IMR-90 (cell line): ENCODE data around the gene SYMPK. TPM values are rescaled to one million over a fixed set of nuclear protein-coding genes. Genes with fewer than 3 reads are reported as not detected.
A peak's percentile ranks its signal among the peaks of the same experiment; 100 is the strongest.

ENCODE experiments used
- ATAC-seq: fragments of 200-7000 bp; cut with Tn5 transposase; 2 replicates; pipeline ENCODE4 v1.9.1; 2020; ENCODE audit warnings: low read depth, mild to moderate bottlenecking, moderate library complexity
- BruUV-seq: library from RNA; stranded (reverse); fragments of 400-500 nt; replicated peaks from 2 replicates; lab custom pipeline; 2021; lab: Mats Ljungman, UMichigan
- CTCF ChIA-PET: fragments of 300-600 bp; formaldehyde crosslinking; extraction: SDS; loops from one replicate; lab custom pipeline; 2021; ENCODE audit warnings: antibody characterized with exemption; lab: Yijun Ruan, JAX
- POLR2A ChIA-PET: fragments of 300-600 bp; sonication (Branson Sonifier 250); formaldehyde crosslinking; loops from one replicate; lab custom pipeline; 2022; ENCODE audit warnings: antibody characterized with exemption; ENCODE audit not compliant: unreplicated experiment; lab: Charles Lee
- DNase-seq: peaks from one replicate; pipeline ENCODE4 v3.0.0; 2013
- H2AFZ ChIP-seq: replicated peaks from 2 replicates; pipeline ENCODE3; 2013; ENCODE audit warnings: low read length, mild to moderate bottlenecking; ENCODE audit not compliant: poor library complexity
- H2AK5ac ChIP-seq: 2 replicates; pipeline ENCODE4 v1.6.1; 2013; ENCODE audit warnings: low read depth, low read length, inconsistent platforms
- H2AK9ac ChIP-seq: replicated peaks from 2 replicates; pipeline ENCODE3; 2013; ENCODE audit warnings: mild to moderate bottlenecking, low read depth, low read length, moderate library complexity; ENCODE audit not compliant: poor library complexity
- H2BK120ac ChIP-seq: 2 replicates; pipeline ENCODE4 v1.6.1; 2013; ENCODE audit warnings: low read depth, low read length, inconsistent platforms
- H2BK15ac ChIP-seq: 3 replicates; pipeline ENCODE4 v1.6.1; 2013; ENCODE audit warnings: low read depth, low read length, inconsistent platforms
- H2BK20ac ChIP-seq: 2 replicates; pipeline ENCODE4 v1.6.1; 2013; ENCODE audit warnings: low read depth, mild to moderate bottlenecking, inconsistent platforms, low read length, moderate library complexity
- H2BK5ac ChIP-seq: 2 replicates; pipeline ENCODE4 v1.6.1; 2013; ENCODE audit warnings: mild to moderate bottlenecking, low read depth, low read length, inconsistent platforms; ENCODE audit not compliant: poor library complexity, severe bottlenecking
- H3K14ac ChIP-seq: replicated peaks from 2 replicates; pipeline ENCODE4 v1.6.1; 2013; ENCODE audit warnings: low read depth, low read length, inconsistent platforms
- H3K18ac ChIP-seq: 2 replicates; pipeline ENCODE4 v1.6.1; 2013; ENCODE audit warnings: low read depth, low read length, control low read depth
- H3K23ac ChIP-seq: 2 replicates; pipeline ENCODE4 v1.6.1; 2013; ENCODE audit warnings: low read depth, low read length, inconsistent platforms
- H3K27ac ChIP-seq: 2 replicates; pipeline ENCODE4 v1.5.1; 2013; ENCODE audit warnings: mild to moderate bottlenecking, control low read depth, low read length; ENCODE audit not compliant: insufficient read depth
- H3K27me3 ChIP-seq: 2 replicates; pipeline ENCODE4 v1.6.1; 2013; ENCODE audit warnings: low read length; ENCODE audit not compliant: control insufficient read depth, insufficient read depth
- H3K36me3 ChIP-seq: 2 replicates; pipeline ENCODE4 v1.6.1; 2013; ENCODE audit warnings: low read length, mixed read lengths; ENCODE audit not compliant: control insufficient read depth, insufficient read depth
- H3K4ac ChIP-seq: 2 replicates; pipeline ENCODE4 v1.6.1; 2013; ENCODE audit warnings: low read depth, low read length, inconsistent platforms
- H3K4me1 ChIP-seq: 2 replicates; pipeline ENCODE4 v1.6.1; 2013; ENCODE audit warnings: low read length, mixed read lengths; ENCODE audit not compliant: control insufficient read depth, insufficient read depth
- H3K4me2 ChIP-seq: 2 replicates; pipeline ENCODE4 v1.6.1; 2013; ENCODE audit warnings: low read depth, mild to moderate bottlenecking, control low read depth, low read length, moderate library complexity
- H3K4me3 ChIP-seq: 2 replicates; pipeline ENCODE4 v1.5.1; 2013; ENCODE audit warnings: low read depth, mild to moderate bottlenecking, control low read depth, low read length, moderate library complexity; ENCODE audit not compliant: insufficient read depth
- H3K56ac ChIP-seq: 2 replicates; pipeline ENCODE4 v1.6.1; 2013; ENCODE audit warnings: low read length, inconsistent platforms; ENCODE audit not compliant: insufficient read depth; ENCODE audit errors: extremely low read depth
- H3K79me1 ChIP-seq, 2 experiments: 2 replicates each; pipeline ENCODE4 v1.6.1; 2013; ENCODE audit warnings: low read length in 2 of 2, inconsistent platforms in 1 of 2, low read depth in 1 of 2
- H3K9ac ChIP-seq: 2 replicates; pipeline ENCODE4 v1.6.1; 2013; ENCODE audit warnings: low read depth, low read length, control low read depth
- H3K9me1 ChIP-seq: 2 replicates; pipeline ENCODE4 v1.6.1; 2013; ENCODE audit warnings: low read length, inconsistent platforms; ENCODE audit not compliant: insufficient read depth
- H3K9me3 ChIP-seq: 2 replicates; pipeline ENCODE4 v1.6.1; 2013; ENCODE audit warnings: low read length; ENCODE audit not compliant: control insufficient read depth, insufficient read depth
- H4K20me1 ChIP-seq: 2 replicates; pipeline ENCODE4 v1.6.1; 2013; ENCODE audit warnings: low read length, inconsistent platforms; ENCODE audit not compliant: insufficient read depth
- H4K5ac ChIP-seq: 2 replicates; pipeline ENCODE4 v1.6.1; 2013; ENCODE audit warnings: mild to moderate bottlenecking, low read depth, low read length, control low read depth
- H4K8ac ChIP-seq, 2 experiments: 2 replicates each; pipeline ENCODE4 v1.6.1; 2013; ENCODE audit warnings: low read depth in 2 of 2, low read length in 2 of 2, control low read depth in 1 of 2, inconsistent platforms in 1 of 2
- H4K91ac ChIP-seq: 2 replicates; pipeline ENCODE4 v1.6.1; 2013; ENCODE audit warnings: low read depth, low read length, inconsistent platforms; ENCODE audit not compliant: insufficient read depth
- BHLHE40 ChIP-seq: fragments of 150-350 bp; IDR thresholded peaks from 2 replicates; pipeline ENCODE4 v1.6.1; 2016; ENCODE audit warnings: mild to moderate bottlenecking, low read depth, low read length
- CHD1 ChIP-seq: IDR thresholded peaks from 2 replicates; pipeline ENCODE4 v1.6.1; 2012; ENCODE audit warnings: low read depth, low read length, improper control_type of control experiment
- FOS ChIP-seq: fragments of 150-350 bp; IDR thresholded peaks from 2 replicates; pipeline ENCODE4 v1.6.1; 2016; ENCODE audit warnings: low read depth, low read length
- MXI1 ChIP-seq: IDR thresholded peaks from 2 replicates; pipeline ENCODE4 v1.6.1; 2012; ENCODE audit warnings: low read depth, mild to moderate bottlenecking, low read length, moderate library complexity, borderline replicate concordance
- POLR2A ChIP-seq: IDR thresholded peaks from 2 replicates; pipeline ENCODE4 v1.6.1; 2012; ENCODE audit warnings: mild to moderate bottlenecking, low read depth, low read length
- RAD21 ChIP-seq: IDR thresholded peaks from 2 replicates; pipeline ENCODE4 v1.6.1; 2012; ENCODE audit warnings: low read length, improper control_type of control experiment
- RCOR1 ChIP-seq: IDR thresholded peaks from 2 replicates; pipeline ENCODE4 v1.6.1; 2012; ENCODE audit warnings: mild to moderate bottlenecking, low read length, improper control_type of control experiment; ENCODE audit not compliant: insufficient replicate concordance
- WGBS, 2 experiments: methylation state at CpG; one replicate each; pipeline versions ENCODE4 v1.1.5 to v1.1.7; 2013; ENCODE audit warnings: missing lambda C conversion rate in 2 of 2; ENCODE audit not compliant: insufficient read length in 1 of 2; ENCODE audit errors: extremely low coverage in 2 of 2; 5-methylcytosine and 5-hydroxymethylcytosine counted together
- dilution Hi-C: fragments of 300-500 bp; cut with HindIII; formaldehyde crosslinking; loops from one replicate; pipeline ENCODE4 v1.14.3; 2018; ENCODE audit warnings: low sequenced_read_pairs; ENCODE audit not compliant: unreplicated experiment
- in situ Hi-C: fragments of 300-500 bp; cut with MboI; formaldehyde crosslinking; loops from 3 replicates; pipeline ENCODE4 v1.14.3; 2019; ENCODE audit warnings: low sequenced_read_pairs, inconsistent platforms, mixed read lengths
- intact Hi-C: fragments of 100-400 bp; cut with micrococcal nuclease; formaldehyde crosslinking; loops from 2 replicates; pipeline ENCODE4 v1.10.0; 2022
- polyA plus RNA-seq, 3 experiments: library from polyadenylated mRNA; depleted of rRNA; stranded (reverse); fragments of >200 nt; gene quantifications; 2 replicates each; pipeline ENCODE4 v1.2.3, GENCODE V29; 2012; ENCODE audit warnings: low replicate concordance in 1 of 3
- total RNA-seq: library from RNA; depleted of rRNA; stranded (reverse); fragments of >200 nt; gene quantifications from 2 replicates; pipeline ENCODE4 v1.2.3, GENCODE V29; 2012
- TF ChIP-seq, protein P1 (sequence below): conservative IDR thresholded peaks from 2 replicates; pipeline ENCODE4 v1.5.1; 2012; ENCODE audit warnings: mild to moderate bottlenecking, low read depth, low read length, improper control_type of control experiment
- TF ChIP-seq, protein P2 (sequence below): fragments of 150-350 bp; IDR thresholded peaks from 2 replicates; pipeline ENCODE4 v1.6.1; 2017; ENCODE audit warnings: mild to moderate bottlenecking, antibody characterized with exemption, low read length, low read depth

Gene SYMPK
- total and polyA plus RNA-seq, 2 of the 4 experiments (the other 2 are of a cell fraction): 35.3 to 71.5 TPM

DNA sequence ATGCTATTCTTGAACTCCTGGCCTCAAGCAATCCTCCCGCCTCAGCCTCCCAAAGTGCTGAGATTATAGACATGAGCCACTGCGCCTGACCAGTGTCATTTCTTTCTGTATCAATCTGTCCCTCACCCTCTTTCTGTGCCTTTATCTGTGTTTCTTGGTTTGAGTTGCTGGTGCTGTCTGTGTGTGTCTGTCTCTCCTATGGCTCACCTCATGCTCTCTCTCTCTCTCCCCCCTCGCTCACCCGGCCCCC is 13.1 kb upstream of the SYMPK start:
- H2BK15ac ChIP-seq: 0 out of 3 replicates have a peak overlapping the region, but pooled peaks have one; percentile 2
- no peaks in the 10 kb centered on the region for H3K36me3 ChIP-seq
- H2AFZ ChIP-seq: peak overlapping the region; percentile 90
- no peak overlapping the region for H2AK5ac ChIP-seq
- no peak overlapping the region for H3K4me3 ChIP-seq
- no peak overlapping the region; the same call in 1 of the 2 replicates for H4K91ac ChIP-seq
- no peak overlapping the region for H3K23ac ChIP-seq
- H3K79me1 ChIP-seq: no peaks in the 10 kb centered on the region
- no peak overlapping the region for H3K14ac ChIP-seq
- BruUV-seq: no TSS peak
- H3K9me1 ChIP-seq: no peaks in the 10 kb centered on the region
- in situ Hi-C loops: no loop called here
- no peak overlapping the region for H3K56ac ChIP-seq
- H3K4me1 ChIP-seq: peaks cover 4% of the 10 kb centered on the region; the same call in 1 of the 2 replicates
- no peak overlapping the region; the same call in 1 of the 2 replicates for H4K5ac ChIP-seq
- no peak overlapping the region for H2BK20ac ChIP-seq
- H3K9ac ChIP-seq: peak overlapping the region; percentile 38; the same call in 1 of the 2 replicates
- no peak overlapping the region for H3K27ac ChIP-seq
- dilution Hi-C loops: no loop called here
- peak overlapping the region; percentile 70 to 82; a peak in 2 of 4 replicates for H4K8ac ChIP-seq
- no peaks in the 10 kb centered on the region for H3K9me3 ChIP-seq
- H2BK120ac ChIP-seq: peak overlapping the region; percentile 19; the same call in 1 of the 2 replicates
- no peak for DNase-seq
- ChIA-PET POLR2A (no interaction called here), CTCF (no interaction called here)
- H2AK9ac ChIP-seq: no peak overlapping the region
- H3K4me2 ChIP-seq: no peak overlapping the region
- no peak overlapping the region for H3K4ac ChIP-seq
- no peak overlapping the region for H3K18ac ChIP-seq
- intact Hi-C loops: no loop called here
- no peaks in the 10 kb centered on the region for H4K20me1 ChIP-seq
- TF ChIP-seq RAD21 (no peak), POLR2A (no peak), BHLHE40 (no peak), CHD1 (no peak), FOS (no peak), MXI1 (no peak), RCOR1 (no peak)
- TF ChIP-seq, protein P1, sequence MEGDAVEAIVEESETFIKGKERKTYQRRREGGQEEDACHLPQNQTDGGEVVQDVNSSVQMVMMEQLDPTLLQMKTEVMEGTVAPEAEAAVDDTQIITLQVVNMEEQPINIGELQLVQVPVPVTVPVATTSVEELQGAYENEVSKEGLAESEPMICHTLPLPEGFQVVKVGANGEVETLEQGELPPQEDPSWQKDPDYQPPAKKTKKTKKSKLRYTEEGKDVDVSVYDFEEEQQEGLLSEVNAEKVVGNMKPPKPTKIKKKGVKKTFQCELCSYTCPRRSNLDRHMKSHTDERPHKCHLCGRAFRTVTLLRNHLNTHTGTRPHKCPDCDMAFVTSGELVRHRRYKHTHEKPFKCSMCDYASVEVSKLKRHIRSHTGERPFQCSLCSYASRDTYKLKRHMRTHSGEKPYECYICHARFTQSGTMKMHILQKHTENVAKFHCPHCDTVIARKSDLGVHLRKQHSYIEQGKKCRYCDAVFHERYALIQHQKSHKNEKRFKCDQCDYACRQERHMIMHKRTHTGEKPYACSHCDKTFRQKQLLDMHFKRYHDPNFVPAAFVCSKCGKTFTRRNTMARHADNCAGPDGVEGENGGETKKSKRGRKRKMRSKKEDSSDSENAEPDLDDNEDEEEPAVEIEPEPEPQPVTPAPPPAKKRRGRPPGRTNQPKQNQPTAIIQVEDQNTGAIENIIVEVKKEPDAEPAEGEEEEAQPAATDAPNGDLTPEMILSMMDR: no peak
- TF ChIP-seq, protein P2, sequence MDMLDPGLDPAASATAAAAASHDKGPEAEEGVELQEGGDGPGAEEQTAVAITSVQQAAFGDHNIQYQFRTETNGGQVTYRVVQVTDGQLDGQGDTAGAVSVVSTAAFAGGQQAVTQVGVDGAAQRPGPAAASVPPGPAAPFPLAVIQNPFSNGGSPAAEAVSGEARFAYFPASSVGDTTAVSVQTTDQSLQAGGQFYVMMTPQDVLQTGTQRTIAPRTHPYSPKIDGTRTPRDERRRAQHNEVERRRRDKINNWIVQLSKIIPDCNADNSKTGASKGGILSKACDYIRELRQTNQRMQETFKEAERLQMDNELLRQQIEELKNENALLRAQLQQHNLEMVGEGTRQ: no peak
- H2BK5ac ChIP-seq: no peak overlapping the region
- ATAC-seq: peak; percentile 7
- H3K27me3 ChIP-seq: peaks cover 30% of the 10 kb centered on the region
- 38% methylated on average over 3 of the region's 4 CpGs; no CpG with 5 or more reads in 1 of the 2 experiments for WGBS, 2 experiments
